KMS-11 (cell line): ENCODE results near the gene PRKG1.

ENCODE experiments used
- H2AFZ ChIP-seq: fragments of 200-600 bp; sonication (generic); 2 replicates; pipeline ENCODE4 v1.6.1; 2016; ENCODE audit warnings: antibody characterized with exemption, mixed run types, low read depth
- H3K27ac ChIP-seq: fragments of 200-600 bp; sonication (generic); 2 replicates; pipeline ENCODE4 v1.6.1; 2016; ENCODE audit warnings: mild to moderate bottlenecking, mixed run types
- H3K27me3 ChIP-seq: fragments of 200-600 bp; sonication (generic); 2 replicates; pipeline ENCODE4 v1.6.1; 2017; ENCODE audit warnings: mild to moderate bottlenecking, low read depth, mixed run types, moderate library complexity; ENCODE audit not compliant: insufficient read depth
- H3K36me3 ChIP-seq: fragments of 200-600 bp; sonication (generic); 2 replicates; pipeline ENCODE4 v1.6.1; 2017; ENCODE audit warnings: mild to moderate bottlenecking, mixed run types; ENCODE audit not compliant: insufficient read depth
- H3K4me1 ChIP-seq: fragments of 200-600 bp; sonication (generic); 2 replicates; pipeline ENCODE4 v1.6.1; 2016; ENCODE audit warnings: mild to moderate bottlenecking, low read depth, mixed run types; ENCODE audit not compliant: poor library complexity, severe bottlenecking
- H3K4me2 ChIP-seq: fragments of 200-600 bp; sonication (generic); 2 replicates; pipeline ENCODE4 v1.7.0; 2016; ENCODE audit warnings: mild to moderate bottlenecking, mixed run types
- H3K4me3 ChIP-seq: fragments of 200-600 bp; sonication (generic); IDR thresholded peaks from 2 replicates; pipeline ENCODE4 v1.6.1; 2017; ENCODE audit warnings: low read depth, low read length, mixed read lengths; ENCODE audit not compliant: insufficient read depth
- H3K79me2 ChIP-seq: fragments of 200-600 bp; sonication (generic); 2 replicates; pipeline ENCODE4 v1.6.1; 2016; ENCODE audit warnings: low read depth, mixed run types; ENCODE audit not compliant: insufficient read depth
- H3K9ac ChIP-seq: fragments of 200-600 bp; sonication (generic); 2 replicates; pipeline ENCODE4 v1.6.1; 2016; ENCODE audit warnings: mild to moderate bottlenecking, mixed run types
- H4K20me1 ChIP-seq: fragments of 200-600 bp; sonication (generic); 2 replicates; pipeline ENCODE4 v1.6.1; 2016; ENCODE audit warnings: mild to moderate bottlenecking, mixed run types; ENCODE audit not compliant: insufficient read depth
- TF ChIP-seq, protein P1 (sequence below): fragments of 200-600 bp; sonication (generic); conservative IDR thresholded peaks from 2 replicates; pipeline ENCODE4 v1.6.1; 2017; ENCODE audit warnings: low read depth, mild to moderate bottlenecking, antibody characterized with exemption, low read length, moderate library complexity, mixed read lengths

PRKG1 gene

DNA sequence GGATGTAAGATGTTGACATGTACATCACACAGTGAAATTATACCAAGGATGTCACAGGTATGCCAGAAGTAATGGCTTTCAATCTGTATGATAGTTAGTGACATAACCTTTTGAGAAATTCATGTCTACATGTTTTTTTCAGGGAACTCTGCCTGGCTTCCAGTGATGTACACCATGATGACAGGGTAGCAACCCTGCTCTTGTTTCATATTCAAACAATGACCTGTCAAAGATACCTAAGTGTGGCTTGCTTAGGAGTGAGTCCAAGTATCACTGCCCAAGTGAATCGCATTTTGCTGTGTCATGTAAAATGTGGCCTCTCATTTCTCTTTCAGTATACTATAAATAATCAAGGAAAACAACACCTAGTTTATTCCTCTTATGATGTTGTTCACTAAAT is 1033.9 kb downstream of the PRKG1 start:
- Histone ChIP-seq H3K9ac (no peak overlapping the region), H3K4me2 (no peak overlapping the region), H2AFZ (peak overlapping the region; percentile 22; the same call in 1 of the 2 replicates), H3K27me3 (no peaks in the 10 kb centered on the region), H4K20me1 (no peaks in the 10 kb centered on the region), H3K27ac (no peak overlapping the region), H3K36me3 (no peaks in the 10 kb centered on the region), H3K4me3 (no peak overlapping the region), H3K4me1 (peaks cover 6% of the 10 kb centered on the region), H3K79me2 (no peaks in the 10 kb centered on the region)
- TF ChIP-seq, protein P1, sequence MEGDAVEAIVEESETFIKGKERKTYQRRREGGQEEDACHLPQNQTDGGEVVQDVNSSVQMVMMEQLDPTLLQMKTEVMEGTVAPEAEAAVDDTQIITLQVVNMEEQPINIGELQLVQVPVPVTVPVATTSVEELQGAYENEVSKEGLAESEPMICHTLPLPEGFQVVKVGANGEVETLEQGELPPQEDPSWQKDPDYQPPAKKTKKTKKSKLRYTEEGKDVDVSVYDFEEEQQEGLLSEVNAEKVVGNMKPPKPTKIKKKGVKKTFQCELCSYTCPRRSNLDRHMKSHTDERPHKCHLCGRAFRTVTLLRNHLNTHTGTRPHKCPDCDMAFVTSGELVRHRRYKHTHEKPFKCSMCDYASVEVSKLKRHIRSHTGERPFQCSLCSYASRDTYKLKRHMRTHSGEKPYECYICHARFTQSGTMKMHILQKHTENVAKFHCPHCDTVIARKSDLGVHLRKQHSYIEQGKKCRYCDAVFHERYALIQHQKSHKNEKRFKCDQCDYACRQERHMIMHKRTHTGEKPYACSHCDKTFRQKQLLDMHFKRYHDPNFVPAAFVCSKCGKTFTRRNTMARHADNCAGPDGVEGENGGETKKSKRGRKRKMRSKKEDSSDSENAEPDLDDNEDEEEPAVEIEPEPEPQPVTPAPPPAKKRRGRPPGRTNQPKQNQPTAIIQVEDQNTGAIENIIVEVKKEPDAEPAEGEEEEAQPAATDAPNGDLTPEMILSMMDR, result no peak

DNA sequence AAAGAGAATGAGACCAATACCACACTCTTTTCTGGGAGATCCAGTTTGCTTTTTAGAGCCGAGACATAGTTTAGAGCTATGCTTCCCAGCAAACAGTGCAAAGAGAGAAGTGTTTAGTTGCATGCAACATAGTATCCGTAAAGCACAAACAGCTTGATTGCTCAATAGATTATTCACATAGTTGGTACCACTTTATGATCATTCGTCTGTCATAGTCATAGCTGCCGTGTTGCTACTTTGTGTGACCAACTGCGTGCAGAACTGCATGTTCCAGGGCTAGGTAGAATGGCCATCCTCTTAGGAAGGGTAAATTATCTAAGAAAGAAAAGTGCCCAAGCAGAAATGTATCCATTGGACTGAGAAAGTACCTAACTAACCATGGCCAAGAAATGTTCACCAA is 1036.3 kb downstream of the PRKG1 start:
- Histone ChIP-seq H4K20me1 (no peaks in the 10 kb centered on the region), H3K27ac (no peak overlapping the region), H3K36me3 (no peaks in the 10 kb centered on the region), H3K4me2 (no peak overlapping the region), H3K4me1 (peaks cover 6% of the 10 kb centered on the region), H3K79me2 (no peaks in the 10 kb centered on the region), H3K4me3 (no peak overlapping the region), H2AFZ (no peak overlapping the region), H3K9ac (no peak overlapping the region), H3K27me3 (no peaks in the 10 kb centered on the region)
- TF ChIP-seq, protein P1, result no peak

DNA sequence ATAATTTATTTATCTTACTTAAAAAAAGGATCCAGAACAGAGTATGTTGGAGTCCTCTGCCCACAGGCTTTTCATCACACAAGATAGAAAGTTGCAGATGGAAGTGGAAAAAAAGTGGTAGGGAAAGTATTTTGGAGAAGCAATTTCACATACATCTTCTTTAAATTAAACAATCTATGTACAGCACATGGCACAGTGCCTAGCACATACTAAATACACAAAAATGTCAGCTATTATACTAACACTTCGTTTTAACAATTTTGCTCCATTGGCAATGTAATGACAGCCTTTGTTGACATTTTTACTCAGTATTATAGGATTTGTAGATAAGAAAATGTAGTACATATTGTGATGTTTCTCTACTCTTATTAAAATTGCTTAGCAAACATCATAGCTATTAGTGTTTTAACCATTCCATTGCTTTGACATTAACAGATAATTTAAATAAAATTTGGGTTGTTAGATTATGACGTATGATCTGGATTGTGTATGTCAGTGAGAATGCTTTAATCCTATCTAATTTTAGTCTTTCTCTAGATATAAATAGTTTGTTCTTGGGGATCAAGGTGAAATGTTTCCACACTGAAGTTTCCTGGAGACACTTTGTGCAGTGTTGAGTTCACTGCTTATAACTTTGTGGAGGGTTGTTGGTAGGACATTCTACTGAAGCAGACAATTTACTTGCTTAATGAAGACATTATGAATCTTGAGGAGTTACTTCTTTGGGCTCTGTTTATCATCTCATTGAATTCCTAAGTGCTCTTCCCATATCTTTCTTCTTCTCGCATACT is 1037.0 kb downstream of the PRKG1 start:
- H3K79me2 ChIP-seq, result no peaks in the 10 kb centered on the region
- no peaks in the 10 kb centered on the region for H3K36me3 ChIP-seq
- TF ChIP-seq, protein P1, result no peak
- H3K27ac ChIP-seq, result no peak overlapping the region
- no peaks in the 10 kb centered on the region for H3K27me3 ChIP-seq
- H3K4me1 ChIP-seq, result peaks cover 6% of the 10 kb centered on the region
- no peak overlapping the region for H2AFZ ChIP-seq
- H3K9ac ChIP-seq, result no peak overlapping the region
- no peaks in the 10 kb centered on the region for H4K20me1 ChIP-seq
- H3K4me2 ChIP-seq, result no peak overlapping the region
- H3K4me3 ChIP-seq, result no peak overlapping the region

DNA sequence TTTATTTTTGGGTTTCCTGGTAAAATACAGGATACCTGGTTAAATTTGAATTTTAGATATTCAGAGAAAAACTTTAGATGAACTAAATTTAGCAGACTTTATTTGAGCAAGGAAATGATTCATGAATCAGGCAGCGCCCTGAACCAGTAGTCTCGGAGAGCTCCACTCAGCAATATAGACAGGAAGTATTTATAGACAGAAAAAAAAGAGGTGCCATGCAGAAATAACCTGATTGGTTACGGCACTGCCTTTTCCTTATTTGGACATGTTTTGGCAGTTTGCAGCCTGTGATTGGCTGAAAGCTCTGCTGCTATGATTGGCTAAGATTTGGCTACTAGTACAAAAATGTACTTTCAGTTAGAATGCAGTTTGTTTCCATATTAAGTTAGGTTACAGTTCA is 1041.5 kb downstream of the PRKG1 start:
- no peaks in the 10 kb centered on the region for H3K27me3 ChIP-seq
- H3K9ac ChIP-seq, result no peak overlapping the region
- H3K79me2 ChIP-seq, result no peaks in the 10 kb centered on the region
- no peak overlapping the region for H3K27ac ChIP-seq
- TF ChIP-seq, protein P1, result no peak
- H3K36me3 ChIP-seq, result no peaks in the 10 kb centered on the region
- H3K4me1 ChIP-seq, result no peaks in the 10 kb centered on the region
- no peak overlapping the region for H2AFZ ChIP-seq
- H3K4me3 ChIP-seq, result no peak overlapping the region
- no peaks in the 10 kb centered on the region for H4K20me1 ChIP-seq
- H3K4me2 ChIP-seq, result no peak overlapping the region
